B cell (primary cell): ENCODE results near the gene SPEF1. TPM values are rescaled to one million over a fixed set of nuclear protein-coding genes. Genes with fewer than 3 reads are reported as not detected.

ENCODE experiments used
- ATAC-seq: fragments of 200-7000 bp; cut with Tn5 transposase; one replicate; pipeline ENCODE4 v1.10.0; 2021; ENCODE audit warnings: low read depth, mild to moderate bottlenecking, moderate number of reproducible peaks, moderate library complexity
- CTCF ChIA-PET: fragments of 350-600 bp; sonication (Branson Sonifier 250); formaldehyde crosslinking; loops from one replicate; lab custom pipeline; 2021; ENCODE audit warnings: antibody characterized with exemption, inconsistent platforms; lab: Charles Lee
- POLR2A ChIA-PET: fragments of 350-600 bp; sonication (Branson Sonifier 250); formaldehyde crosslinking; loops from one replicate; lab custom pipeline; 2021; ENCODE audit warnings: antibody characterized with exemption; lab: Charles Lee
- DNase-seq: peaks from one replicate; pipeline ENCODE4 v3.0.0; 2013
- H2AFZ ChIP-seq: 2 replicates; pipeline ENCODE4 v1.6.1; 2012; ENCODE audit warnings: mild to moderate bottlenecking, low read depth, low read length; ENCODE audit not compliant: insufficient read depth, poor library complexity, severe bottlenecking
- H3K27ac ChIP-seq, 2 donors: 1 replicate in 1 of 2; 2 replicates in 1 of 2; pipeline ENCODE4 v1.5.1; 2012 to 2013; ENCODE audit warnings: low read length in 2 of 2, mild to moderate bottlenecking in 2 of 2, moderate library complexity in 1 of 2
- H3K27me3 ChIP-seq, 4 experiments: fragments of 200-600 bp in 1 of 4; sonication (generic) in 1 of 4; replicated peaks in 1 of 4; 1 replicate in 2 of 4; 2 replicates in 2 of 4; pipeline versions ENCODE4 v1.6.1 to v1.7.0; 2013 to 2016; ENCODE audit warnings: low read length in 3 of 4, mild to moderate bottlenecking in 2 of 4, mixed read lengths in 1 of 4, moderate library complexity in 1 of 4; ENCODE audit not compliant: insufficient read depth in 4 of 4, control insufficient read depth in 3 of 4; ENCODE audit errors: control extremely low read depth in 1 of 4
- H3K36me3 ChIP-seq, 2 experiments: replicated peaks in 1 of 2; 1 replicate in 1 of 2; 2 replicates in 1 of 2; pipeline versions ENCODE4 v1.6.1 to v1.7.1; 2013; ENCODE audit warnings: low read length in 1 of 2; ENCODE audit not compliant: insufficient read depth in 2 of 2, control insufficient read depth in 1 of 2; ENCODE audit errors: control extremely low read depth in 1 of 2, extremely low read depth in 1 of 2
- H3K4me1 ChIP-seq, 2 donors: fragments of 200-600 bp in 1 of 2; sonication (generic) in 1 of 2; 1 replicate in 1 of 2; 2 replicates in 1 of 2; pipeline versions ENCODE4 v1.5.1 to v1.6.1; 2013 to 2017; ENCODE audit warnings: low read length in 2 of 2; ENCODE audit not compliant: control insufficient read depth in 2 of 2, insufficient read depth in 2 of 2
- H3K4me2 ChIP-seq: replicated peaks from 2 replicates; pipeline ENCODE3; 2012; ENCODE audit warnings: mild to moderate bottlenecking, low read depth, low read length; ENCODE audit not compliant: poor library complexity, severe bottlenecking
- H3K4me3 ChIP-seq, 5 experiments: fragments of 200-600 bp in 1 of 5; sonication (generic) in 1 of 5; 1 replicate in 3 of 5; 2 replicates in 2 of 5; pipeline versions ENCODE4 v1.5.1 to v1.7.0; 2011 to 2016; ENCODE audit warnings: low read length in 4 of 5, mild to moderate bottlenecking in 4 of 5, low read depth in 2 of 5, control low read depth in 1 of 5, moderate library complexity in 1 of 5; ENCODE audit not compliant: insufficient read depth in 1 of 5; ENCODE audit errors: control extremely low read depth in 1 of 5, extremely low read depth in 1 of 5
- H3K79me2 ChIP-seq: fragments of 200-600 bp; sonication (generic); one replicate; pipeline ENCODE4 v1.6.0; 2016; ENCODE audit warnings: low read length; ENCODE audit not compliant: control insufficient read depth, insufficient read depth
- H3K9ac ChIP-seq: fragments of 200-600 bp; sonication (generic); 2 replicates; pipeline ENCODE4 v1.6.1; 2017; ENCODE audit warnings: mild to moderate bottlenecking, low read length, moderate library complexity
- H3K9me3 ChIP-seq, 3 donors: one replicate each; pipeline versions ENCODE4 v1.6.1 to v1.7.1; 2013; ENCODE audit warnings: low read length in 2 of 3; ENCODE audit not compliant: control insufficient read depth in 2 of 3, insufficient read depth in 1 of 3; ENCODE audit errors: control extremely low read depth in 1 of 3
- H4K20me1 ChIP-seq: 2 replicates; pipeline ENCODE4 v1.6.0; 2012; ENCODE audit warnings: mild to moderate bottlenecking, low read length; ENCODE audit not compliant: insufficient read depth, control insufficient read depth, poor library complexity, severe bottlenecking
- H3K27ac Mint-ChIP-seq: one replicate; pipeline ENCODE4 v1.8.0; 2021; ENCODE audit warnings: mixed read lengths
- H3K27me3 Mint-ChIP-seq: one replicate; pipeline ENCODE4 v1.8.0; 2021; ENCODE audit warnings: mixed read lengths
- H3K4me1 Mint-ChIP-seq: one replicate; pipeline ENCODE4 v1.8.0; 2021; ENCODE audit warnings: mixed read lengths
- H3K4me3 Mint-ChIP-seq: one replicate; pipeline ENCODE4 v1.8.0; 2021; ENCODE audit warnings: mixed read lengths
- H3K9me3 Mint-ChIP-seq: one replicate; pipeline ENCODE4 v1.8.0; 2022; ENCODE audit warnings: mixed read lengths; ENCODE audit not compliant: insufficient read depth
- EZH2 ChIP-seq: IDR thresholded peaks from 2 replicates; pipeline ENCODE4 v1.6.1; 2012; ENCODE audit warnings: borderline replicate concordance, low read depth, mild to moderate bottlenecking, moderate library complexity, low read length; ENCODE audit not compliant: insufficient read depth, poor library complexity, severe bottlenecking
- WGBS: methylation state at CpG from one replicate; pipeline ENCODE4 v1.1.5; 2013; ENCODE audit warnings: missing lambda C conversion rate; ENCODE audit not compliant: insufficient coverage; 5-methylcytosine and 5-hydroxymethylcytosine counted together
- intact Hi-C: fragments of 100-400 bp; cut with micrococcal nuclease; formaldehyde crosslinking; loops from one replicate; pipeline ENCODE4 v1.10.0; 2022
- polyA plus RNA-seq: library from polyadenylated mRNA; depleted of rRNA; stranded (reverse); fragments of >200 nt; gene quantifications from 2 replicates; pipeline ENCODE4 v1.2.3, GENCODE V29; 2012
- total RNA-seq, 2 donors: library from RNA; stranded (reverse); fragments of 120-200 nt in 1 of 2; gene quantifications; 1 replicate in 1 of 2; 2 replicates in 1 of 2; pipeline versions ENCODE4 v1.2.3 to v1.2.4, GENCODE V29; 2013 to 2022
- TF ChIP-seq, protein P1 (sequence below): fragments of 200-600 bp; IDR thresholded peaks from one replicate; pipeline ENCODE4 v1.8.0; 2022; ENCODE audit warnings: antibody characterized with exemption, mild to moderate bottlenecking

Gene SPEF1
- total and polyA plus RNA-seq, 2 donors (not counting 1 experiment from before 2014, with no cell fraction given): not detected

DNA sequence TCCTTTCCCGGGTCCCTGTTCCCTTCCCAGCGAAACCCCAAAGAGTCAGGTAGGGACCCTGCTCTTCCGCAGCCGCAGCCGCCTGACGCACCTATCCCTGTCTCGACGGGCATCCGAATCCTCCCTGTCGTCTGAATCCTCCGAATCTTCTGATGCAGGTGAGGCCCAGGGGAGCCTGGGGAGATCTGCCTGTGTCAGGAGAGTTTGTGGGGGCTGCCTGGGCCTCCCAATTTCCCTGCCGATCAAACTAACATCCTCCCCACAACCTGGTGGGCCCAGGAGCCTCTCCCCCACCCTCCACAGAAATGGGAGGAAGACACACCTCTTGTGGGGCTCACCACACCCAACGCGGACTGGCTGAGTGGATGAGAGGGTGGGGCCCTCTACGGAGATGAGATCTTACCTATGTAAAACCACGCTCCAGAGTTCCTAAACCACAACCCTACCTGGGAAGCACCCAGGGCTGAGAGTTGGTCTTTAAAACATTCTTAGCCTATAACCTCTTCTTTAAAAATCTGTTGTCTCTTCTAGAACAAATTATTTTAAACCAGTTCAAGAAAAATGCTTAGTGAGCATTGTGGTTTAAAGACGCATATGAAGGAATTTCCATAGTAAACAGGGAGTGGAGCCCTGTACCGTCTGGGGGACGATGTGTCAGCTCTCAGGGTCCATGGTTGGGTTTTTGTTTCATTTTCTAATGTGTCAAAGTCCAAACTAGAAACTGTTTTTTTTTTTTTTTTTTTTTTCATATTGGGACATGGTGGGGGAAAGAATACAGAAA, 16.5 kb upstream of the SPEF1 start:
- Histone ChIP-seq H3K4me1 (peaks cover 51 to 71% of the 10 kb centered on the region in 2 donors), H3K9ac (peak overlapping the region; percentile 63), H2AFZ (peak overlapping the region; percentile 49), H4K20me1 (peaks cover 4% of the 10 kb centered on the region), H3K36me3 (peaks cover 0 to 27% of the 10 kb centered on the region in 2 experiments), H3K27me3 (no peaks in the 10 kb centered on the region), H3K27ac (peak overlapping the region; percentile 79 to 85), H3K4me3 (peak overlapping the region in 3 of 5 experiments; percentile 61 to 90 (median 81)), H3K4me2 (peak overlapping the region; percentile 99), H3K79me2 (peaks cover 27% of the 10 kb centered on the region), H3K9me3 (no peaks in the 10 kb centered on the region)
- ChIA-PET POLR2A (interaction anchor here (0.7 kb wide), 2 partner anchors 11 to 63 kb away, joined by 3 to 5 read pairs; partner anchors contain the start of gene CENPB), CTCF (interaction anchor here (2.4 kb wide), 1 partner anchor 22 kb away, joined by 15 read pairs; the partner anchor contains the start of gene AP5S1)
- 63% methylated on average over 10 of the region's 19 CpGs for WGBS
- no peaks in the 10 kb centered on the region for H3K27me3 Mint-ChIP-seq
- no peak for ATAC-seq
- TF ChIP-seq, protein P1, sequence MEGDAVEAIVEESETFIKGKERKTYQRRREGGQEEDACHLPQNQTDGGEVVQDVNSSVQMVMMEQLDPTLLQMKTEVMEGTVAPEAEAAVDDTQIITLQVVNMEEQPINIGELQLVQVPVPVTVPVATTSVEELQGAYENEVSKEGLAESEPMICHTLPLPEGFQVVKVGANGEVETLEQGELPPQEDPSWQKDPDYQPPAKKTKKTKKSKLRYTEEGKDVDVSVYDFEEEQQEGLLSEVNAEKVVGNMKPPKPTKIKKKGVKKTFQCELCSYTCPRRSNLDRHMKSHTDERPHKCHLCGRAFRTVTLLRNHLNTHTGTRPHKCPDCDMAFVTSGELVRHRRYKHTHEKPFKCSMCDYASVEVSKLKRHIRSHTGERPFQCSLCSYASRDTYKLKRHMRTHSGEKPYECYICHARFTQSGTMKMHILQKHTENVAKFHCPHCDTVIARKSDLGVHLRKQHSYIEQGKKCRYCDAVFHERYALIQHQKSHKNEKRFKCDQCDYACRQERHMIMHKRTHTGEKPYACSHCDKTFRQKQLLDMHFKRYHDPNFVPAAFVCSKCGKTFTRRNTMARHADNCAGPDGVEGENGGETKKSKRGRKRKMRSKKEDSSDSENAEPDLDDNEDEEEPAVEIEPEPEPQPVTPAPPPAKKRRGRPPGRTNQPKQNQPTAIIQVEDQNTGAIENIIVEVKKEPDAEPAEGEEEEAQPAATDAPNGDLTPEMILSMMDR: no peak
- no peak for TF ChIP-seq EZH2
- H3K4me3 Mint-ChIP-seq: peak overlapping the region; percentile 84
- H3K4me1 Mint-ChIP-seq: peaks cover 62% of the 10 kb centered on the region
- no peaks in the 10 kb centered on the region for H3K9me3 Mint-ChIP-seq
- intact Hi-C loops: loop anchor here (2.0 kb wide), 1 partner anchor 49 kb away; the partner anchor contains the start of gene MAVS
- peak overlapping the region; percentile 94 for H3K27ac Mint-ChIP-seq
- DNase-seq: peak; percentile 41

DNA sequence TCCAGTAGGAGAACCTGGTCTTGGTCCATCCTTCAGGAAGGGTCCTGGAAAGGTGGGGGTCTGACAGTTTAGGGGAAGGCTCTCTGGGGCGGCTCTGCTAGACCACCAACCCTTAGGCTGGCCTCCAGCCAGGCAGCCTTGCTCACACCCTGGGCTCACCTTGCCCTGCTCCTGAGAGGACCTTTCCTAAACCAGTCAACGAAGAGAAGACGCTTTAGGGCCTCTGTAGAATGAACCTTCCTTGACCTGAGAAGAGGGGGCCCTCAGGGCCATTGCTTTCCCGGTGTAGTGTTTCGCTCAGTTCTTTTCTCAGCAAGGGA, 15.9 kb upstream of the SPEF1 start:
- Histone ChIP-seq H4K20me1 (peaks cover 4% of the 10 kb centered on the region), H3K79me2 (peaks cover 23% of the 10 kb centered on the region), H3K27ac (peak overlapping the region; percentile 79 to 85), H3K9ac (peak overlapping the region; percentile 63), H3K4me1 (peaks cover 51 to 65% of the 10 kb centered on the region in 2 donors), H3K4me2 (peak overlapping the region; percentile 99), H2AFZ (no peak overlapping the region), H3K27me3 (no peaks in the 10 kb centered on the region), H3K36me3 (peaks cover 0 to 21% of the 10 kb centered on the region in 2 experiments), H3K9me3 (no peaks in the 10 kb centered on the region), H3K4me3 (peak overlapping the region in 4 of 5 experiments; percentile 61 to 91 (median 86))
- peaks cover 56% of the 10 kb centered on the region for H3K4me1 Mint-ChIP-seq
- H3K27ac Mint-ChIP-seq: peak overlapping the region; percentile 94
- ChIA-PET CTCF (interaction anchor here (1.8 kb wide), 1 partner anchor 10 kb away, joined by 8 read pairs; the partner anchor contains the start of gene CENPB), POLR2A (no interaction called here)
- WGBS: 89% methylated on average over 3 of the region's 5 CpGs
- H3K4me3 Mint-ChIP-seq: peak overlapping the region; percentile 84
- intact Hi-C loops: loop anchor here (2.0 kb wide), 1 partner anchor 50 kb away; the partner anchor contains the start of gene MAVS
- TF ChIP-seq EZH2: no peak
- TF ChIP-seq, protein P1: no peak
- no peak for DNase-seq
- no peak for ATAC-seq
- H3K27me3 Mint-ChIP-seq: no peaks in the 10 kb centered on the region
- no peaks in the 10 kb centered on the region for H3K9me3 Mint-ChIP-seq
